Esophagus squamous epithelium (tissue), 4 donors: ENCODE measurements around the gene KANK4.

ENCODE experiments used
- CTCF ChIP-seq, 6 experiments: fragments of 450-650 bp in 4 of 6; fragments of 200-600 bp in 2 of 6; sonication (generic) in 2 of 6; IDR thresholded peaks; one replicate each; pipeline ENCODE4 v1.5.1; 2016 to 2019; ENCODE audit warnings: antibody characterized with exemption in 6 of 6, mild to moderate bottlenecking in 4 of 6, moderate library complexity in 4 of 6
- POLR2A ChIP-seq, 4 donors: fragments of 450-650 bp; IDR thresholded peaks; one replicate each; pipeline ENCODE4 v1.6.1; 2017; ENCODE audit warnings: antibody characterized with exemption in 4 of 4, mild to moderate bottlenecking in 4 of 4, moderate library complexity in 3 of 4

- TF ChIP-seq CTCF (IDR thresholded peaks at IDR 0.05): no peak
- TF ChIP-seq POLR2A (IDR thresholded peaks at IDR 0.05): no peak
These were observed 131.7 kb downstream of the KANK4 start for GRCh38 chr1:62187548-62187947.
